ENCODE data around the gene NOL12.

- peak in 2 of 11 experiments; percentile 23 to 46 for TF ChIP-seq CTCF (IDR thresholded peaks at IDR 0.05 in 8 of 11, conservative IDR thresholded peaks at IDR 0.05 in 3 of 11)
- no peak for TF ChIP-seq POLR2A (IDR thresholded peaks at IDR 0.05)
Measured at GRCh38 chr22:37739611-37740049, 53.5 kb downstream of the NOL12 start.

All from spleen (tissue), 7 donors.